Measurements from ENCODE around the gene NPRL2.

DNA sequence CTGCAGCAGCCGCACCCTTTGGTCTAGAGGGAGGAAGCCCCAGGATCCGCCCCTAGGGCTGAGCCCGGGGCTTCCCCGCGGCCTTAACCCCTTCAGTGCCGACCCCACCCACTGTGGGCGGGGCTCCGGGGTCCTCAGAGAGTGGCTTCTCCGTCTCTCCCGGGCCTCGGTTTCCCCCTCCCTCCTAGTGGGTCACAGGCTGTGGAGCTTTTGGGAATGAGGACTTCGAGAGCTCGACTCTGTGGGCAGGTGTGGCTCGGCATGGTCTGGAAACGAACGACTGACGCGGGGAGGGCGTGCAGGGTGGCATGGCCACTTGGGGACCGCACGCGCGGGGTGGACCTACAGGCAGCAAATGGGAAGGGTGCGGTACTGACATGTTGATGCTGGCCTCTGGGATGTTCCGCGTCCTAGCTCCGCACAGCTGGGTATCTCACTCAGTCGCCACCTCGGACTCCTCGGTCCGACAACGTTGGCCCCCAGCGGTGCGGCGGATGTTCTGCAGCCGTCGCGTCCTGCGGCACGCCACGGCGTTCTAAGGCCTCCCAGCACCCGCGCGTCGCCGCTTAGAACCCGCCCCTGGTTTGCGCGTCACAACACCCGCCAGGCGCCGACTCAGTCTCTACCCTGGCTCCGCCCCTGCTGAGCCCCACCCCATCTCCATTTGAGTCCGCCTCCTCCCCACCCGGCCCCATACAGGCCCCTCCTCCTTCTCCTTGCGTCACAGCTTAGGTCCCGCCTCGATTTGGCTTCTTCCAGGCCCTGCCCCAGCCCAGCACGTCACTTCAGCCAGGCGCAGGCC lies 51.5 kb downstream of the NPRL2 start, which contains the start of the genes HYAL3 and NAA80:
- TF ChIP-seq CTCF (IDR thresholded peaks at IDR 0.05), result peak; percentile 28 to 58 (median 44)
- TF ChIP-seq POLR2AphosphoS5 (IDR thresholded peaks at IDR 0.05), result peak; percentile 96 to 97 (median 97)
- peak; percentile 83 to 96 for TF ChIP-seq POLR2A (IDR thresholded peaks at IDR 0.05)
